Measurements from ENCODE around the gene PRKCH.
A peak's percentile ranks its signal among the peaks of the same experiment; 100 is the strongest.
"Not testable (repeated sequence)": the region's sequence is repeated elsewhere in the genome, so short reads cannot be mapped to it uniquely, and the experiment has no call there.

Gene PRKCH

GRCh38 chr14:61520576-61520975, 199.2 kb downstream of the PRKCH start:
- H3K4me1 ChIP-seq (ENCODE audit: control insufficient read depth in 1 of 2, insufficient read depth in 2 of 2, low read length in 2 of 2), result peaks cover 5 to 34% of the 10 kb centered on the region in 2 donors
- H3K9me3 ChIP-seq (ENCODE audit: control insufficient read depth in 1 of 2, low read length in 2 of 2), result no peaks in the 10 kb centered on the region
- H3K4me3 ChIP-seq (ENCODE audit: low read depth in 1 of 2, low read length in 2 of 2), result no peak overlapping the region
- no peaks in the 10 kb centered on the region for H3K27me3 ChIP-seq (ENCODE audit: low read depth, low read length)
- peaks cover 0 to 4% of the 10 kb centered on the region in 2 donors for H3K36me3 ChIP-seq (ENCODE audit: control insufficient read depth in 1 of 2, insufficient read depth in 2 of 2, low read length in 2 of 2)
- no peak overlapping the region for H3K27ac ChIP-seq (ENCODE audit: low read length)

GRCh38 chr14:61521773-61522172, 200.4 kb downstream of the PRKCH start:
- H3K4me3 ChIP-seq (ENCODE audit: low read depth in 1 of 2, low read length in 2 of 2), result no peak overlapping the region
- H3K36me3 ChIP-seq (ENCODE audit: control insufficient read depth in 1 of 2, insufficient read depth in 2 of 2, low read length in 2 of 2), result peaks cover 0 to 4% of the 10 kb centered on the region in 2 donors
- H3K27ac ChIP-seq (ENCODE audit: low read length), result no peak overlapping the region
- peaks cover 5 to 39% of the 10 kb centered on the region in 2 donors for H3K4me1 ChIP-seq (ENCODE audit: control insufficient read depth in 1 of 2, insufficient read depth in 2 of 2, low read length in 2 of 2)
- no peaks in the 10 kb centered on the region for H3K27me3 ChIP-seq (ENCODE audit: low read depth, low read length)
- no peaks in the 10 kb centered on the region for H3K9me3 ChIP-seq (ENCODE audit: control insufficient read depth in 1 of 2, low read length in 2 of 2)

GRCh38 chr14:61523751-61524150, 202.4 kb downstream of the PRKCH start:
- Histone ChIP-seq H3K27me3 (ENCODE audit: low read depth, low read length) (no peaks in the 10 kb centered on the region), H3K27ac (ENCODE audit: low read length) (peak overlapping the region; percentile 64), H3K4me3 (ENCODE audit: low read depth in 1 of 2, low read length in 2 of 2) (no peak overlapping the region), H3K36me3 (ENCODE audit: control insufficient read depth in 1 of 2, insufficient read depth in 2 of 2, low read length in 2 of 2) (peaks cover 0 to 4% of the 10 kb centered on the region in 2 donors), H3K9me3 (ENCODE audit: control insufficient read depth in 1 of 2, low read length in 2 of 2) (no peaks in the 10 kb centered on the region), H3K4me1 (ENCODE audit: control insufficient read depth in 1 of 2, insufficient read depth in 2 of 2, low read length in 2 of 2) (peaks cover 0 to 32% of the 10 kb centered on the region in 2 donors)

- no peak overlapping the region for H3K4me3 ChIP-seq (ENCODE audit: low read depth in 1 of 2, low read length in 2 of 2)
- peaks cover 0 to 4% of the 10 kb centered on the region in 2 donors for H3K36me3 ChIP-seq (ENCODE audit: control insufficient read depth in 1 of 2, insufficient read depth in 2 of 2, low read length in 2 of 2)
- peak overlapping the region; percentile 64 for H3K27ac ChIP-seq (ENCODE audit: low read length)
- peaks cover 0 to 32% of the 10 kb centered on the region in 2 donors for H3K4me1 ChIP-seq (ENCODE audit: control insufficient read depth in 1 of 2, insufficient read depth in 2 of 2, low read length in 2 of 2)
- no peaks in the 10 kb centered on the region for H3K9me3 ChIP-seq (ENCODE audit: control insufficient read depth in 1 of 2, low read length in 2 of 2)
- no peaks in the 10 kb centered on the region for H3K27me3 ChIP-seq (ENCODE audit: low read depth, low read length)
These were observed 202.9 kb downstream of the PRKCH start for GRCh38 chr14:61524211-61524806.

GRCh38 chr14:61524936-61525292, 203.5 kb downstream of the PRKCH start:
- H3K27ac ChIP-seq (ENCODE audit: low read length), result no peak overlapping the region
- no peak overlapping the region for H3K4me3 ChIP-seq (ENCODE audit: low read depth in 1 of 2, low read length in 2 of 2)
- no peaks in the 10 kb centered on the region for H3K27me3 ChIP-seq (ENCODE audit: low read depth, low read length)
- H3K9me3 ChIP-seq (ENCODE audit: control insufficient read depth in 1 of 2, low read length in 2 of 2), result no peaks in the 10 kb centered on the region
- peaks cover 0 to 32% of the 10 kb centered on the region in 2 donors for H3K4me1 ChIP-seq (ENCODE audit: control insufficient read depth in 1 of 2, insufficient read depth in 2 of 2, low read length in 2 of 2)
- peaks cover 0 to 4% of the 10 kb centered on the region in 2 donors for H3K36me3 ChIP-seq (ENCODE audit: control insufficient read depth in 1 of 2, insufficient read depth in 2 of 2, low read length in 2 of 2)

- no peak overlapping the region for H3K4me3 ChIP-seq (ENCODE audit: low read depth in 1 of 2, low read length in 2 of 2)
- H3K9me3 ChIP-seq (ENCODE audit: control insufficient read depth in 1 of 2, low read length in 2 of 2), result no peaks in the 10 kb centered on the region
- H3K27ac ChIP-seq (ENCODE audit: low read length), result no peak overlapping the region
- peaks cover 0 to 4% of the 10 kb centered on the region in 2 donors for H3K36me3 ChIP-seq (ENCODE audit: control insufficient read depth in 1 of 2, insufficient read depth in 2 of 2, low read length in 2 of 2)
- no peaks in the 10 kb centered on the region for H3K27me3 ChIP-seq (ENCODE audit: low read depth, low read length)
- H3K4me1 ChIP-seq (ENCODE audit: control insufficient read depth in 1 of 2, insufficient read depth in 2 of 2, low read length in 2 of 2), result peaks cover 0 to 32% of the 10 kb centered on the region in 2 donors
These were observed 204.1 kb downstream of the PRKCH start for GRCh38 chr14:61525293-61526011.

- no peaks in the 10 kb centered on the region for H3K27me3 ChIP-seq (ENCODE audit: low read depth, low read length)
- peaks cover 0 to 32% of the 10 kb centered on the region in 2 donors for H3K4me1 ChIP-seq (ENCODE audit: control insufficient read depth in 1 of 2, insufficient read depth in 2 of 2, low read length in 2 of 2)
- no peak overlapping the region for H3K4me3 ChIP-seq (ENCODE audit: low read depth in 1 of 2, low read length in 2 of 2)
- peaks cover 0 to 4% of the 10 kb centered on the region in 2 donors for H3K36me3 ChIP-seq (ENCODE audit: control insufficient read depth in 1 of 2, insufficient read depth in 2 of 2, low read length in 2 of 2)
- H3K9me3 ChIP-seq (ENCODE audit: control insufficient read depth in 1 of 2, low read length in 2 of 2), result no peaks in the 10 kb centered on the region
- H3K27ac ChIP-seq (ENCODE audit: low read length), result peak overlapping the region; percentile 28
These were observed 205.3 kb downstream of the PRKCH start for GRCh38 chr14:61526405-61527312.

- no peak overlapping the region for H3K4me3 ChIP-seq (ENCODE audit: low read depth in 1 of 2, low read length in 2 of 2)
These were observed 206.1 kb downstream of the PRKCH start for GRCh38 chr14:61527325-61528100.

GRCh38 chr14:61528591-61529021, 207.2 kb downstream of the PRKCH start:
- peaks cover 0 to 4% of the 10 kb centered on the region in 2 donors for H3K36me3 ChIP-seq (ENCODE audit: control insufficient read depth in 1 of 2, insufficient read depth in 2 of 2, low read length in 2 of 2)
- H3K4me3 ChIP-seq (ENCODE audit: low read depth in 1 of 2, low read length in 2 of 2), result no peak overlapping the region
- H3K4me1 ChIP-seq (ENCODE audit: control insufficient read depth in 1 of 2, insufficient read depth in 2 of 2, low read length in 2 of 2), result peaks cover 0 to 32% of the 10 kb centered on the region in 2 donors
- H3K27me3 ChIP-seq (ENCODE audit: low read depth, low read length), result no peaks in the 10 kb centered on the region
- H3K9me3 ChIP-seq (ENCODE audit: control insufficient read depth in 1 of 2, low read length in 2 of 2), result no peaks in the 10 kb centered on the region
- no peak overlapping the region for H3K27ac ChIP-seq (ENCODE audit: low read length)

More at GRCh38 chr14:61527325-61528100, 206.1 kb downstream of the PRKCH start:
- H3K27ac ChIP-seq (ENCODE audit: low read length), result peak overlapping the region; percentile 28
- no peaks in the 10 kb centered on the region for H3K27me3 ChIP-seq (ENCODE audit: low read depth, low read length)
- H3K36me3 ChIP-seq (ENCODE audit: control insufficient read depth in 1 of 2, insufficient read depth in 2 of 2, low read length in 2 of 2), result peaks cover 0 to 4% of the 10 kb centered on the region in 2 donors
- H3K4me1 ChIP-seq (ENCODE audit: control insufficient read depth in 1 of 2, insufficient read depth in 2 of 2, low read length in 2 of 2), result peaks cover 0 to 32% of the 10 kb centered on the region in 2 donors
- no peaks in the 10 kb centered on the region for H3K9me3 ChIP-seq (ENCODE audit: control insufficient read depth in 1 of 2, low read length in 2 of 2)

GRCh38 chr14:61529360-61529759, 208.0 kb downstream of the PRKCH start:
- not testable (repeated sequence) for H3K27me3 ChIP-seq (ENCODE audit: low read depth, low read length); H3K9me3 ChIP-seq (ENCODE audit: control insufficient read depth in 1 of 2, low read length in 2 of 2); H3K27ac ChIP-seq (ENCODE audit: low read length); H3K36me3 ChIP-seq (ENCODE audit: control insufficient read depth in 1 of 2, insufficient read depth in 2 of 2, low read length in 2 of 2); H3K4me3 ChIP-seq (ENCODE audit: low read depth in 1 of 2, low read length in 2 of 2)
- H3K4me1 ChIP-seq (ENCODE audit: control insufficient read depth in 1 of 2, insufficient read depth in 2 of 2, low read length in 2 of 2), result peaks cover 0 to 27% of the 10 kb centered on the region in 2 donors

Data from muscle layer of duodenum (tissue), 2 donors.